Mucosa of gallbladder (tissue), 1 donor: ENCODE results near the gene SPX. TPM values are rescaled to one million over a fixed set of nuclear protein-coding genes. Genes with fewer than 3 reads are reported as not detected.

ENCODE experiments used
- DNase-seq: peaks from one replicate; pipeline ENCODE4 v3.0.0-alpha.2; 2020; ENCODE audit warnings: low spot score
- total RNA-seq: library from RNA; stranded (reverse); gene quantifications from one replicate; pipeline ENCODE4 v1.2.1, GENCODE V29; 2021
- donor health status: DM: no; HTN: no; CAD: no.

Gene SPX
- total RNA-seq, result 0.29 TPM

- DNase-seq, result no peak
These were observed at the start of gene SPX for GRCh38 chr12:21526053-21526452. TSS of gene SPX (plus strand) at chr12:21526296. CDS start at chr12:21526473, 177 bp downstream.

DNA sequence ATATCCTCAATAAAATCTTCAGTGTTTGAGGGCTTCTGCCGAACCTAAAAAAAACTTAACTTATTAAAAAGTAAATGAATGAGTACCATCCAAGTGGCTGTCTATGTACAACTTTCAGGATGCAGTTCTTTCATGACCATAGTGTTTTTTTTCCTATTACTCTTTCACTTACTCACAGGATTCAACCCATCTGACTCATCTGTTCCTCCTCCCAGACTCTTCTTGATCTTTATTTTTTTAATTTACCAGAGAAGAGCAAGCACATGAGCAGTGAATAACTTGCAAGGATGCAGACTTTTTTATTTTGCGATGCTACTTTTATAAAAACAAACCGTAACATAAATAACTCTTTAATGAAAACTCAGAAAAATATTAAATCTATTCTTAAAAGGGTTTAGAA, 49.1 kb upstream of the SPX start:
- no peak for DNase-seq

DNA sequence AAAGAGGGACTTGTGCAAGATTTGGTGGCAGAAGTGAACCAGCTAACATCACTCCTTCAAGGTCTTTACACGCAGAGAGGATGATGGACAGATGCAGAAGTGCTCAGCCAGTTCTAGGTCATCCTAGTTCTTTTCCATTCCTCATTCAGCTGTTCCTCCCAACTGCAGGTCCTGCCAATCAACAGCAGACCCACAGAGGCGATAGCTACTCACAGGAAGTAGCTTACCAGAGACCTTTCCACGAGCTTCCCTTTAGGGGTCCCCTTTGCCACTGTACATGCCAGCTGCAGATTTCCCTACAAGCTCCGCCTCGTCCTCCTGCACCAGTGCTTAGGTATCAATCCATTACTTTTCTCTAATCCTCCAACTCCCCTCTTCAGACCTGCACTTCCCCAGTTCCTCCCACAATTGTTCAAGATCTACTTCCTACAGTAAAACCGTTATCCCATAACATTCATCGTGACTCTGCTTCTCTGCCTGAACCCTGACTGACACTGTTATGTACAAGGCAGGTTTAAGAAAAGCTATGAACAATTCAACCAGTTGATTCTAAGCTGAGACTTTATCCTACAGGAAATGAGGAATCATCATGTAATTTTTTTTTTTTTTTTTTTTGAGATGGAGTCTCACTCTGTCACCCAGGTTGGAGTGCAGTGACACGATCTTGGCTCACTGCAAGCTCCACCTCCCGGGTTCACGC, 47.2 kb upstream of the SPX start:
- DNase-seq, result no peak

DNA sequence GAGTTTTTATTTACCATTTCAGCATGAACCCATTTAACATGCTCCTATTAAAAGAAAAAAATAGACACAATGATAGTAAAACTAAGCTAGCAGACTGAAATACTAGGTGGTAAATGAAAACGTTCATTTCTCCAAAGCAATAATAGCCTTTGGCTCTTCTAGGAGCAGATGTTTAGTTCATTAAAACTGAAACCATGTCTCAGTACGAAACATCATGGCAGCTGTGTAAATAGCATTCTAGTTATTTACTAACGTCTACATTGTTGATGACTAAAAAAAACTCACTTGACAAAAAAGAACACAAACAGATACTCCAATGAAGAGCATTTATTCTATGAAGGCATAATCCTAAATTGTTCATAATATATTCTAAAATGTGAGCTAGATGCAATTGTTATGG, 42.6 kb upstream of the SPX start:
- no peak for DNase-seq

GRCh38 chr12:21485998-21486397, 40.1 kb upstream of the SPX start:
- no peak for DNase-seq

DNA sequence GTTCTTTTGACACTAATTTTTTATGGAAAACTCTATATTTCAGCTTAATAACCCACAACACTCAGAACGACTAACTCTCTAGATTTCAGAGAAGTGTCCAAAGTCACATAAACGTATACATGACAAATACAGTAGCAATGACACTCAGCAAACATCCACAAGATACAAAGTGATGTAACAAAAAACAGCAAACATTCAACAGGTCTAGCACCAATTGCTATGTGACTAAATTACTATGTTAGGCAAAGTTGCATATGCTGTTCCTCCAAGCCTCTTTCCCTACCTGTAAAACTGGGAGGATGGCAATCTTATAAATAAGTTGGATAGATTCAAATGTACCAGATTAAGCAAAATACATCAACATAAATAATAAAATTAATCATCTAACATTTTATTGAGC, 26.3 kb upstream of the SPX start:
- DNase-seq, result no peak

DNA sequence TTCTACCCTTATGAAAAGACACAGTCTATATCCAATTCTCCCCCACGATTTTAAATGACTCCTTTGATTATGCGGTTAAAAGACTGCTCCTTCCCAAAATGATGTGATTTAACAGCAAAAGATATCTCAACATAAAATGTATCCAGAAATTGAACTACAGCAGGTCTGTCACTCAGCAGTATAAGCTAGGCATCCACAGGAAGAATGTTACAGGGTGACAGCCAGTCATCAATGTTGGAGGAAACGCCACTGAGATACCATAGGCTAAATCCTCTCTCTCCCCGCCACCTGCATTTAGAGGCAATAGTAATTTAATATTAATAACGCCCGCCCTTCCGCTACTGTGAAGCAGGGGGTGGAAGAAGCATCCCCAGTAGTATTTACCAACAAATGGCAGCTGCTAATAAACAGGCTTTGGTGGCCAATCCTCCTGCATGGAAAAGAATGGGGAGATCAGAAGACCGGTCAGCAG, 25.3 kb upstream of the SPX start:
- no peak for DNase-seq

- peak; percentile 95 for DNase-seq
These were observed 24.6 kb upstream of the SPX start, which contains the start of the genes GOLT1B and RECQL for GRCh38 chr12:21501258-21502163. TSS of gene GOLT1B (plus strand) at chr12:21501789. CDS start at chr12:21501924, 135 bp downstream. TSS of gene RECQL (minus strand) at chr12:21501635. CDS start at chr12:21499570, 2,065 bp downstream.

GRCh38 chr12:21502164-21502496, 24.0 kb upstream of the SPX start:
- DNase-seq, result peak; percentile 10

DNA sequence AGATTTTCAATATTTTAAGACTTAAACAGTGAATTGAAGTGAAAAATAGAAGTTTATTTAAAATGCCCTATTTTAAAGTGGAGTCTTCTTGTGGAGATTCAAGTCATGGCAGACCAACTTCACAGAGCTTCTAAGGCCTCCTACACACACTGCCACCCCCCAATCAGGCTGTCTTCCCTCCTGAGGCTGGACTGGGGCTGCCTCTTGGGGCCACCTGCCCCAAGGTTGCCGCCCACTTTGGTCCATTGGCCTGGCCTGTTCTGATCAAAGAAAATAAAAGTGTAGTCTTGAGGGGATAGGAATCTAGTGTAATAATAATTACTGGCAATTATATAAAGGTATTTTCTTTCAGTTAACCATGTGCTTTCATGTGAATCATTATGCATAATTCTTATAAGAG, 23.2 kb upstream of the SPX start:
- DNase-seq, result no peak

DNA sequence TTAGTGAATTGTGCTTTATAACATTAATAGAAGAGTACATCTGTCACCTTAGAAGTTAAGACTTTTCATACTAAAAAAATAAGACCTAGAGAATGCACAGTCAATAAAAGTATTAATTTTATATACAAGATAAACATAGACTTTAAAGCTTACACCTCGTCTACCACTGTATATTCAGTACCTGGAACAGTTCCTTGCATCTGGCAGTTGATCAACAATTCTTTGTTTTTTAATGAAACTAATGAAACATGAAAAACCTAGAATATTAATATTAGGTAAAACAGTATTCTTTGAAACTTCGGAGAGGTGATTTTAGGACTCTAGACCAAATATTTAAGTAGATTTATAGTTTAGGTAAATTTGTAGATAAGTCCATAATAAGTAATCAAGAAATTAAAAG, 20.2 kb upstream of the SPX start:
- DNase-seq, result no peak

GRCh38 chr12:21507849-21508248, 18.2 kb upstream of the SPX start:
- no peak for DNase-seq

- no peak for DNase-seq
These were observed 16.3 kb upstream of the SPX start for GRCh38 chr12:21509768-21510167.

- no peak for DNase-seq
These were observed 9.8 kb upstream of the SPX start for GRCh38 chr12:21516281-21516680.

- DNase-seq, result no peak
These were observed 7.6 kb upstream of the SPX start for GRCh38 chr12:21518451-21518850.

DNA sequence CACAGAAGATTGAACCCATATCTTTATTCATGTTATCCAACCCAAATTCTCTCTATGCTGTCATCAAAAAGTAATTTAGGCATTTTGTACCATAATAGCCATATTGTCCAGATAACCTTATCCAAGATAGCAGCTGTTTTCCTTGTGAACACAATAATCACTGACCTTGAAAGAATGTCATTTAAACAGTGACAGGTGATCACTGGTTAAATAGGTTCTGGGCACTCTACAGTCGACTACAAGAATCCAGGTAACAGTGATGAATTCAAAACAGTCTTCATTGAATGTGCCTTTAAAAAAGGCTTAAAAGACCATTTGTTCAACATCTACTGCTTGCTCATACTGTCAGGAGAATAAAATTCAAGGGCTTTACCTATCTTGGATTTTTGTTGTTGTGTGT, 4.6 kb upstream of the SPX start:
- no peak for DNase-seq

DNA sequence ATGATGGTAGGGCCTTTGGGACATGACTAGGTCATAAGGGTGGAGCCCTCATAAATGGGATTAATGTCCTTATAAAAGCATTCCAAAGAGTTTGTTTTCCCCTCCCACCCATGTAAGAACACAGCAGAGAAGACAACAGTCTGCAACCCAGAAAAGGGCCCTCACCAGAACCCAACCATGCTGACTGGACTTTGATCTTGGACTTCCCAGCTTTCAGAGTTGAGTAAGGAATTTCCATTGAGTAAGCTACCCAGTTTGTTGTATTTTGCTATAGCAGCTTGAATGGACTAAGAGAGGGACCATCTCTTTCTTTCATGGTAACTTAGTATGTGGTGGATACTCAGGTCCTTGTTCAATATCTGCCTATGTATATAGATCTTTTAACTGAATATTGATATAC, 2.9 kb upstream of the SPX start:
- DNase-seq, result no peak

DNA sequence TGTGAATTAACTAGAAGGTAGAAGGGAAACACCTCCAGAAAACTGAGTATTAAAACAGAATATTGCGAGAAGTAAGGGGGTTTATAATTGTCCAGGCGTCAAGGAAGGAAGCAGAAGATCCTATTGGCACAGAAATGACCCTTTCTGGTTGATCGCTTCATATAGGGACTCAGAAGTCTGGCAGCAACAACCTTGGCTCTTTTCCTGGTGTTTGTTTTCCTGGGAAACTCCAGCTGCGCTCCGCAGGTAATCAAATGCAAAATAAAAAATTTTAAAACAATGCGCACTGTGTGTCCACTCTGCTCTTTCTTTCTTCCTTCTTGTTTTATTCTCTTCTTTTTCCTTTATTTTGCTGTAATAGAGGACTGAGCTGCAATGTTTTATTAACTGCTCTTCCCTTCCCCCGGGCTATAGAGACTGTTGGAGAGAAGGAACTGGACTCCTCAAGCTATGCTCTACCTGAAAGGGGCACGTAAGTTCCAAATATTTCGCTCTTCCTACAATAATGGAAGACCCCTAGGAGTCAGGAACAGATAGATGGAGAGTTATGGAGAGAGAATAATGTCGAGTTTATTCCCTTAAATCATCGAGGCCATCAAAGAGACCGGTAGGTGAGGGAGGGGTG, 737 bp downstream of the SPX start:
- DNase-seq, result no peak

GRCh38 chr12:21527451-21528180, 1.5 kb downstream of the SPX start:
- DNase-seq, result peak; percentile 39

- DNase-seq, result no peak
These were observed 2.9 kb downstream of the SPX start for GRCh38 chr12:21528953-21529352.

DNA sequence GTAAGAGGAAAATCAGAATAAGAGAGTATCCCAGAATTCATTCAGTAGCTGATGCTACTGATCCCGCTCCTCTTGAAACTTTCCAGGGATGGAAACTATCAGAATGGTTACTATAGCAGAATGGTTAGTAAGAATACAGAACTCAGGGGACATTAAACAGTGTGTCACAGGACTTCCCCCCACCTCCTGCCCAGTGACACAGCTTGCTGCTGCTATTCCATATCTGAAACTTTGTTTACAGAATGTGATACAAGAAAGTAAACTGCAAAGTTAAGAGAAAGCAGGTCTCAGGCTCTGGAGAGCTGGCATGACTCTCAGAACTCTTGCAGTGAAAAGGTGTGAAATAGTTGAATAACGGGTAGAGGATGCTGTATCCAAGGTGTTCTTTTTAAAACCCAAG, 3.4 kb downstream of the SPX start:
- no peak for DNase-seq
